ENCODE data around the gene PRKAR1B.

GRCh38 chr7:716636-717035 is 10.4 kb downstream of the PRKAR1B start:
- TF ChIP-seq GATA3 (IDR thresholded peaks at IDR 0.05; ENCODE audit: low read depth, low read length) (no peak), GATA2 (IDR thresholded peaks at IDR 0.05; ENCODE audit: low read depth, low read length) (no peak)

Measured in SH-SY5Y (cell line).